Neural crest cell (in vitro differentiated cells): Measurements from ENCODE around the gene MT2A. TPM values are rescaled to one million over a fixed set of nuclear protein-coding genes. Genes with fewer than 3 reads are reported as not detected.

Source experiments
- DNase-seq: peaks from one replicate; pipeline ENCODE4 v3.0.0; 2021; ENCODE audit warnings: low read depth, mixed read lengths, low spot score
- H3K27ac Mint-ChIP-seq: one replicate; pipeline ENCODE4 v1.8.0; 2021; ENCODE audit warnings: mild to moderate bottlenecking, mixed read lengths; ENCODE audit not compliant: unreplicated experiment
- H3K27me3 Mint-ChIP-seq: 2 replicates; pipeline ENCODE4 v1.8.0; 2021; ENCODE audit warnings: low read depth, mild to moderate bottlenecking, mixed read lengths
- H3K36me3 Mint-ChIP-seq: 2 replicates; pipeline ENCODE4 v1.8.0; 2021; ENCODE audit warnings: low read depth, mild to moderate bottlenecking, mixed read lengths
- H3K4me1 Mint-ChIP-seq: 2 replicates; pipeline ENCODE4 v1.8.0; 2021; ENCODE audit warnings: mixed read lengths
- H3K4me3 Mint-ChIP-seq: one replicate; pipeline ENCODE4 v1.8.0; 2021; ENCODE audit warnings: mild to moderate bottlenecking, mixed read lengths
- H3K9me3 Mint-ChIP-seq: 2 replicates; pipeline ENCODE4 v1.8.0; 2021; ENCODE audit warnings: mixed read lengths
- total RNA-seq: library from RNA; stranded (reverse); gene quantifications from 2 replicates; pipeline ENCODE4 v1.2.1, GENCODE V29; 2021
- TF ChIP-seq, protein P1 (sequence below): fragments of 200-600 bp; sonication (generic); conservative IDR thresholded peaks from 2 replicates; pipeline ENCODE4 v1.5.0; 2021; ENCODE audit warnings: antibody characterized with exemption, mild to moderate bottlenecking

The MT2A gene
- total RNA-seq, 1 donor from 2014 or later = 11.6 TPM

DNA sequence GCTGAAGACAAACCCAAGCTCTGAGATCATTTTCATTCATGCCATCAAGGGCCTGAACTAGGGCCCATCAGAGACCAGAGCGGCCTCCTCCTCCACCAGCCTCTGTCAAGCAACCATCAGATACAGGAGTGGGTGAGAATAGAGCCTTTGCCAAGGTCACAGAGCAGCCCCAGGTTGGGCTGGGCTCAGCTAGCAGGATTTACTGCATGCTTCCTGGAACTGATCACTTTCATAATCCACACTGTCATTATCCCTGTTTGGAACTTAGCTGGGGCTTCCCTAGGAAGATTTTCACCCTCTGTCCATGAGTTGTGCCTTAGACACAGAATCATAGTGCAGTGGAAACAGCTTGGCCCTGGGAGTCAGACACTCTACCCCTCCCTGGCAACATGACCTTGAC, 38.4 kb upstream of the MT2A start:
- DNase-seq = no peak
- Mint-ChIP-seq H3K36me3 (no peaks in the 10 kb centered on the region), H3K9me3 (peaks cover 5% of the 10 kb centered on the region), H3K4me1 (no peaks in the 10 kb centered on the region), H3K4me3 (no peak overlapping the region), H3K27ac (no peak overlapping the region), H3K27me3 (peaks cover 6% of the 10 kb centered on the region)
- TF ChIP-seq, protein P1, sequence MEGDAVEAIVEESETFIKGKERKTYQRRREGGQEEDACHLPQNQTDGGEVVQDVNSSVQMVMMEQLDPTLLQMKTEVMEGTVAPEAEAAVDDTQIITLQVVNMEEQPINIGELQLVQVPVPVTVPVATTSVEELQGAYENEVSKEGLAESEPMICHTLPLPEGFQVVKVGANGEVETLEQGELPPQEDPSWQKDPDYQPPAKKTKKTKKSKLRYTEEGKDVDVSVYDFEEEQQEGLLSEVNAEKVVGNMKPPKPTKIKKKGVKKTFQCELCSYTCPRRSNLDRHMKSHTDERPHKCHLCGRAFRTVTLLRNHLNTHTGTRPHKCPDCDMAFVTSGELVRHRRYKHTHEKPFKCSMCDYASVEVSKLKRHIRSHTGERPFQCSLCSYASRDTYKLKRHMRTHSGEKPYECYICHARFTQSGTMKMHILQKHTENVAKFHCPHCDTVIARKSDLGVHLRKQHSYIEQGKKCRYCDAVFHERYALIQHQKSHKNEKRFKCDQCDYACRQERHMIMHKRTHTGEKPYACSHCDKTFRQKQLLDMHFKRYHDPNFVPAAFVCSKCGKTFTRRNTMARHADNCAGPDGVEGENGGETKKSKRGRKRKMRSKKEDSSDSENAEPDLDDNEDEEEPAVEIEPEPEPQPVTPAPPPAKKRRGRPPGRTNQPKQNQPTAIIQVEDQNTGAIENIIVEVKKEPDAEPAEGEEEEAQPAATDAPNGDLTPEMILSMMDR = no peak

DNA sequence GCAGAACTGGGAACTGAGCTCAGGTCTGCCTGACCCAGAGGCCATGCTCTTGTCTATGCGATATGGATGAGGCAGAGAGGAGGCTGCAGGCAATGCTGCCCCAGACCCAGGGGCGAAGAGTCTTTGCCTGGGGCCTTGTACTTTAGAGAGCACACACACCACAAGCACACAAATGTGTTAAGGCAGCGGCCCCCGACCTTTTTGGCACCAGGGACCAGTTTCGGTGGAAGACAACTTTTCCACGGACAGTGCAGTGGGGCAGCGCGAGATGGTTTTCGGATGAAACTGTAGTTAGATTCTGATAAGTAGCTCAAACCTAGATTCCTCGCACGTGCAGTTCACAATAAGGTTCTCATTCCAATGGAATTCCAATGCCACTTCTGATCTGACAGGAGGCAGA, 36.9 kb upstream of the MT2A start:
- Mint-ChIP-seq H3K4me1 (no peaks in the 10 kb centered on the region), H3K9me3 (peaks cover 9% of the 10 kb centered on the region), H3K27me3 (peaks cover 3% of the 10 kb centered on the region), H3K36me3 (peaks cover 3% of the 10 kb centered on the region), H3K27ac (peak overlapping the region; percentile 62), H3K4me3 (no peak overlapping the region)
- TF ChIP-seq, protein P1 = no peak
- no peak for DNase-seq

DNA sequence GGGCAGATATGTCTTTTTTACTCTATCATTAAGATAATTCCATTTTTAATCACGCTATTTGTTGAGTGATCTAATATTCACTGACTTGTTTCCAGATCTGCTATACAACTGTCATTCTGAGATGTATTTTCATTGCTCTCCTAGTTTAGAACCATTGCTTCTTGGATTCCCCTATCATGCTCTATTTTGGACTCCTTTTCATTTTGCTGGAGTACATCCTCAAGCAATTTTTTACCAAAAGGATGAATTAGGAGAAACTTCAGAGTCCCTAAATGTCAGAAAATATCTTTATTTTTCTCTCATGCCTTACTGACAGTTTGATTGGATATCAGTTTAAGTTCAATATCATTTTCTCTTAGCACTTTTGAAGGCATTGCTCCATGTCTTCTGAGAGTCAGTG, 33.8 kb upstream of the MT2A start:
- Mint-ChIP-seq H3K4me1 (no peaks in the 10 kb centered on the region), H3K27me3 (no peaks in the 10 kb centered on the region), H3K27ac (no peak overlapping the region), H3K4me3 (no peak overlapping the region), H3K9me3 (peaks cover 9% of the 10 kb centered on the region), H3K36me3 (peaks cover 3% of the 10 kb centered on the region)
- TF ChIP-seq, protein P1 = no peak
- DNase-seq = no peak

DNA sequence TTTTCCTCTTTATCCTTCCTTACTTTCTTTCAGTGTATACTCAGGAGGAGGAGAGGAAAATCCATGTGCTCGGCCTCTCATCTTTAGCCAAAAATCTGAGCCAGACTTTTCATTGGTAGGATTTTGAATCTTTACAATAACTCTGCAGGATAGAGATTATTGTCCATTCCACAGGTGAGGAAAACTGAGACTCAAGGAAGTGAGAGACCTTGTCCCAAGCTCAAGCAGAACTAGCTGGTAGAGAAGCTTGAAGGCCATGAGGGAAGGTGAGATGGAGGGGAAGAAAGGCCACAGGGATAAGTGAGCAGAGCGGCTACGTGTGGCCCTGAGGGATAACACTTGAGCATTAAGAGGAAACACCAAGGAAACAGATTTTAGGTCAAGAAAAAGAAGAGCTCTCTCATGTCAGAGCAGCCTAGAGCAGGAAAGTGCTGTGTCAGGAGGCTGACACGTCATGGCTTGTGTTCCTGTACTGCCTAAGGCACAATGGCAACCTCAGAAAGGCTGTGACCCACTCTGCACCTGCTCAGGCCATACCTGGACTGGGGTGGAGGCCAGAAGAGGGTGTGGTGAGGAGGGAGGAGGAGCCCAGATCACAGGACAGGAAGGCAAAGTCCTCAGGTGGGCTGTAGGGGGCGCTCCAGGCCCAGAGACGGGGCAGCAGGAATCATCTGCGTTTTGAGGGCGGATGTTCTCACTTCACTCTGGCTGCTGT, 31.6 kb upstream of the MT2A start:
- H3K36me3 Mint-ChIP-seq = peaks cover 3% of the 10 kb centered on the region
- peak; percentile 20 for DNase-seq
- H3K27me3 Mint-ChIP-seq = peaks cover 6% of the 10 kb centered on the region
- no peak overlapping the region for H3K27ac Mint-ChIP-seq
- TF ChIP-seq, protein P1 = peak; percentile 72
- no peaks in the 10 kb centered on the region for H3K4me1 Mint-ChIP-seq
- H3K4me3 Mint-ChIP-seq = no peak overlapping the region
- H3K9me3 Mint-ChIP-seq = peaks cover 9% of the 10 kb centered on the region

DNA sequence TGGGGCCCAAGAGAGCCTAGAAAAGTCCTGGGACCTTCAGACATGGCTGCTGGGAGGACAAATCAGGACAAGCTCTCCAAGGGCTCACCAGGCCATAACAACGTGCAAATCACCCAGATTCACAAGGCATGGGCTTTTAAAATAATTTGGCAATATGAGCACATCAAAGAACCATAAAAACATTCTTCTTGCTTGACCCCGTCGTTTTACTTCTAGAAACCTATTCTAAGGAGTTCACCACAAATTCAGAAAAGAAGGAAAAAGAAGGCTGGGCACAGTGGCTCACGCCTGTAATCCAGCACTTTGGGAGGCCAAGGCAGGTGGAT, 31.1 kb upstream of the MT2A start:
- no peaks in the 10 kb centered on the region for H3K4me1 Mint-ChIP-seq
- peaks cover 9% of the 10 kb centered on the region for H3K9me3 Mint-ChIP-seq
- H3K36me3 Mint-ChIP-seq = peaks cover 3% of the 10 kb centered on the region
- H3K4me3 Mint-ChIP-seq = no peak overlapping the region
- peaks cover 6% of the 10 kb centered on the region for H3K27me3 Mint-ChIP-seq
- no peak for DNase-seq
- no peak overlapping the region for H3K27ac Mint-ChIP-seq
- TF ChIP-seq, protein P1 = no peak
